Forelimb muscle (tissue), 1 donor: ENCODE results near the gene ADGRB2. TPM values are rescaled to one million over a fixed set of nuclear protein-coding genes. Genes with fewer than 3 reads are reported as not detected.

Experiments
- DNase-seq: peaks from one replicate; pipeline ENCODE4 v3.0.0-alpha.2; 2013; ENCODE audit warnings: low read depth
- polyA plus RNA-seq: library from polyadenylated mRNA; unstranded; fragments of 120-200 nt; gene quantifications from one replicate; pipeline ENCODE4 v1.2.1, GENCODE V29; 2013; ENCODE audit not compliant: insufficient read length

Gene ADGRB2
- polyA plus RNA-seq, 1 donor: 13.6 TPM

DNA sequence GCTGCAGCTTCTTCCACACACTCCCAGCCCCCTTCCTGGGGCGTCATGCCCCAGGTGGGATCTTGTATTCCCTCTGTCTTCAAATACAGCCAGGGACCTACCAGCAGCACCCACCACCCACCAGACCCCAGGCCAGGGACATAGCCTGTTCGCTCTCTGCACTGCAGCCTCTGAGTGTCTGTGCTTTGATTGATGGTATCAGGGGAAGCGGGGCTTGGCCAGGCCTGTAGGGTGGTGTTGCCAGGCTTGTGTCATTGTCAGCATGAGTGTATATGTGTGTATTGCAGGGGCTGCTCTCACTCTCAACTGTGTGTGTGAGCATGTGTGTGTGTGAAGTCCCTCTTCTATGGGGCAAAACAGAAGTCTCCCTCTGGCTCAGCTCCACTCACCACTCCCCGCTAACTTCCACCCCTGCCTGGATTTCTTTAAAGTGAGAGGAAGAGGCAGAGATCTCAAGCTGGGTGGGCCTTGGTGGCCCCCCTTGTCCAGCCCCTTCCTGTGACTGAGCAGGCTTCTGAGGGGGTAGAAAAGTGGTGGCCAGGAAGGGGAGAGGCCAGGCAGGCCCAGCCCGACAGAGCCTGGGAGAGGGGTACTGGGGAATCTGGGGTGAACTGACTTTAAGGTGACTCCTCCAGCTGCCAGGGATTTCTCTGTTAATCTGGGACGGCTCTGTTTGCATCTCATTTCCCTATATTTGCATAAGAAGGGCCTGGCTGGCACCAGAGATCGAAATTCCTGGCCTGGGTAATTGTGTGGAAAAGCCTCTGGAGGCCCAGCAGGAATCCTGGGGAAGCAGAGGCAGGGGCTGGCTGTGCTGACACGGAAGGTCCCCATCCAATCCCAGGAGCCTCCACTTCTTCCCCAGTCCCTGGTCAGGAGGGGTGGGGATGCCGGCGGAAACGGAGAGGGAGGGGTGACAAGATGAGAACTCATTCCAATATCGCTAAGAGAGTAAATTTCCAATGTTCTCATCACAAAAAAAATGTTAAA lies 18.6 kb upstream of the ADGRB2 start:
- DNase-seq: no peak

DNA sequence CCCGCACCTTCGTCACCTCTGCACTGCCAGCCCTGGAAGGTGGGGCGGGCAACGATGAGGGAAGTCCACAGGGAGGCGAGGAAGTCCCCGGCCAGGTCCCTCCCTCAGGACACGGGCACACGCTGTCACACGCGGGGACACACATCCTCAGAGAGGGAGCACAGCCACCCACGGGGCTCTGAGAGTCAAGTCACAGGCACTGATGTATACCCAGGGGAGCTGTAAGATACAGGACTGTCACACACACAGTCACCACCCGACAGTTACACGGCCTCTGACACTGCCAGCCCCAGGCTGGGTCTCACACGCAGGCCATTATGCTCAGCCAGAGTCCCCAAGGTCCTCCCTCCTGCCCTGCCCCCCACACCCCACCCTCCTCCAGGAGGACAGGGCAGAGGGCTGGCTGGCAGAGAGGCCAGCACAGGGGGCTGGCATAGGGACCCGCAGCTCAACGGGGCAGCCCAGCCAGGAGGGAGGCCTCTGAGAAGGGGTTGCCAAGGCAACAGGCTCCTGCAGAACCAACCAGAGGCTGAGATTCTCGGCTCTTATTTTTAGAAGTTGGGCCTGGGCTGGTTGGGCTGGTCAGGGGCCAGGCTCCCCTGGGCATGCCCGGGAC lies 17.7 kb upstream of the ADGRB2 start:
- DNase-seq: no peak

GRCh38 chr1:31781138-31781755 lies 17.1 kb upstream of the ADGRB2 start:
- DNase-seq: no peak

GRCh38 chr1:31780632-31781031 lies 16.5 kb upstream of the ADGRB2 start:
- no peak for DNase-seq

DNA sequence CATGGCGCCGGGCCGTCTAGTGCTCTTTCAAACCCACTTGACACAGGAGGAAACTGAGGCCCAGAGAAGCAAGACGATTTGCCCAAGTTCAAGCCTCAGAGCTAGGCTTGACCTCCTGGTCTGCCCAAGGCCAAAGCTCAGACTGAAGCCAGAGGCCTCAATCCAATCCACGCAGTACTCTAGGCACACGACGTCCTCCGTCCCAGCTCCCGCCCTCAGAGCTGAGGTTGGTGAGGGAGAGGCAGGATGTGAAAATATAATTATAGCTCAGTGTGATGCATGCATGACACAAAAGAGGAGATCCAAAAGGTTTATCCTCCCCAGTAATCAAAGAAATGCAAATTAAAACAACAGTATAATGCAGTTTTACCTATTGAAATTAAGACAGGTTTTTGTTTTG lies 15.5 kb upstream of the ADGRB2 start:
- DNase-seq: no peak

GRCh38 chr1:31778763-31779488 lies 14.8 kb upstream of the ADGRB2 start:
- DNase-seq: no peak

GRCh38 chr1:31776516-31776915 lies 12.4 kb upstream of the ADGRB2 start:
- DNase-seq: no peak

- no peak for DNase-seq
Observed at GRCh38 chr1:31776032-31776431, 11.9 kb upstream of the ADGRB2 start.

DNA sequence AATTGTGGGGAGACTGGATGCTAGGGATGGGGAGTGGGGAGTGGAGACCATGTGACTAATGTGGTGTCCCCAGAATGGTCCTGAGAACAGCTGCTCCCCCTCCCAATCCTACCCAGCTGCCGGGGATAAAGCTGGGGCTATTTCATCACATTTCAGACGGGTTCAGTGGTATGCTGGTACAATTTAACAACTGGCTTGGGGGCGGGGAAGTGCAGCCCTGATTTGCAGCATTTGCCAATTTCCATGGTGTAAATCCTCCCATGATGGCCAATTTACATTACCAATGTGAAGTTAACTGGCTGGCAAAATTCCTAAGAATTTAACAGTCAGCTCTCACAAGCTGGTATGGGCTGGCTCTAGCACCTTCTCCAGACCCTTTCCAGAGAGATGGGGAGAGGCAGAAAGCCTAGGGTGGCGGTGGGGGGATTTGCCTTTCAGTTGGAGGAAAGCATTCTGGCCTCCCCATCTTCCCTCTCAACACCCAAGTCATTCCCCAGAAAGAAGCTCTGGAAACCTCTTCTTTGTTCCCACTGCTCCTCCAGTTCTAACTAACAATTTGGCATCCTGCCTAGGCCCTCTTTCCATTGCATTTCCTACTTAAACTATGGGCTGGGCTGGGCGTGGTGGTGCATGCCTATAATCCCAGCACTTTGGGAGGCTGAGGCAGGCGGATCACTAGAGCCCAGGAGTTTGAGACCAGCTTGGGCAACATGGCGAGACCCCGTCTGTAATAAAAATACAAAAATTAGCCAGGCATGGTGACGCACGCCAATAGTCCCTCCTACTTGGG lies 11.3 kb upstream of the ADGRB2 start:
- no peak for DNase-seq

- no peak for DNase-seq
Observed at GRCh38 chr1:31774495-31774894, 10.4 kb upstream of the ADGRB2 start.

DNA sequence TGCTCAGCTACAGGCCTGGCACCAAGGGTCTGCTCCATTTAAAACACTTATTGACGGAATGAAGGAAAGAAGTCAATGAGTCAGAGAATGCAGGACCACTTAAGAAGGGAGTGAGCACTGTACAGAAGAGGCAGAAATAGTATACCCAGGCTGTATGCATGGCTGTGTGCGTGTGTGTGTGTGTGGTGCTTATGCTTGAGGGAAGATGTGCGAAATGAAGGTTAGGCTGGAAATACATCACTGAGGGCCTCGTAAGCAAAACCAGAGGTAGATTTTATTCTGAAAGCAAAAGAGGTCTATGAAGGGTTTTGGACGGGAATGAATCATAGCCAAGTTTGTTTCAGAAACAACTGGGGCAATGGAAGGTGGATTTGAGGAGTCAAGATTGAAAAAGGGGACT lies 9.7 kb upstream of the ADGRB2 start:
- no peak for DNase-seq

DNA sequence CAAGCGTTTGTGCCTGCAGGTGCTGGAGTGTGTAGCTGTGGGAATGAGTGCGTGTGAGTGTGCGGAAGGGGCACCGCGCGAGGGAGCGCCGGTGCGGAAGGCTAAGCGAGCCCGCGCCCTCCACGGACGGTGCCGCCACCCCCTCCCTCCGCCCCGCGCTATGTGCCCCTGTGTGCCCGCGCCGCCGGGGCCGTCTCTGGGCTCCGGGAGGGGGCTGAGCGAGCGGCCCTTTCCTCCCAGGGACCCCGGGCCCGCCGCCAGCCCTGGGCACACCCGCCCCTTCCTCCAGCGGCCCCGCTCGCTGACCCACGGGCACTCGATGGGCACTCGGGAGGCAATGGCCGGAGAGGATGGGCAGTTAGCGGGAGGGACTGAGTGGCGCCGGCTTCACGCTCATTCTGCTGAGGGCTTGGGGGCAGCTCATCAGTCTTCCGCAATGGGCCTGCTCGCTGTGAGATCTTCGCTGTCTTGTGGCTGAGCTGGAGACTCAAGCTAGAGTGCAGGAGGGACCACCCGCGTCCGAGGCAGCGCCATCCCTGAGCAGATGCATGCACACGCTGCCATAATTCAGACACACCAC lies 8.6 kb upstream of the ADGRB2 start:
- DNase-seq: no peak

- DNase-seq: no peak
Observed at GRCh38 chr1:31771891-31772668, 7.9 kb upstream of the ADGRB2 start.

GRCh38 chr1:31769720-31770390 lies 5.7 kb upstream of the ADGRB2 start:
- DNase-seq: no peak

- no peak for DNase-seq
Observed at GRCh38 chr1:31768939-31769704, 5.0 kb upstream of the ADGRB2 start.

- no peak for DNase-seq
Observed at GRCh38 chr1:31768407-31768907, 4.3 kb upstream of the ADGRB2 start.

- DNase-seq: no peak
Observed at GRCh38 chr1:31767225-31767624, 3.1 kb upstream of the ADGRB2 start.

GRCh38 chr1:31765516-31765915 lies 1.4 kb upstream of the ADGRB2 start:
- DNase-seq: no peak
